K562 (cell line): Measurements from ENCODE around the gene SDSL. TPM values are rescaled to one million over a fixed set of nuclear protein-coding genes. Genes with fewer than 3 reads are reported as not detected.

Source experiments
- CEBPZ ChIP-seq: fragments of 150-350 bp; IDR thresholded peaks from 2 replicates; pipeline ENCODE4 v1.6.1; 2014; ENCODE audit warnings: low read depth, mild to moderate bottlenecking, low read length, borderline replicate concordance
- HDGF ChIP-seq: fragments of 450-650 bp; IDR thresholded peaks from 2 replicates; pipeline ENCODE4 v1.6.1; 2016
- ILK ChIP-seq: fragments of 450-650 bp; IDR thresholded peaks from 2 replicates; pipeline ENCODE4 v1.6.1; 2016; ENCODE audit warnings: missing genetic modification characterization, low read depth, mild to moderate bottlenecking, missing compliant biosample characterization, moderate library complexity, borderline replicate concordance
- JUN ChIP-seq, 2 experiments: sonication (generic) in 1 of 2; formaldehyde crosslinking in 1 of 2; IDR thresholded peaks; 2 replicates each; pipeline versions ENCODE4 v1.6.1 to v1.8.0; 2012 to 2022; ENCODE audit warnings: borderline replicate concordance in 2 of 2, mild to moderate bottlenecking in 2 of 2, improper control_type of control experiment in 1 of 2, low read depth in 1 of 2, low read length in 1 of 2, missing genetic modification reagents in 1 of 2
- JUND ChIP-seq, 2 experiments: IDR thresholded peaks; 2 replicates in 1 of 2; 3 replicates in 1 of 2; pipeline ENCODE4 v1.6.1; 2011; ENCODE audit warnings: borderline replicate concordance in 2 of 2, low read depth in 2 of 2, low read length in 2 of 2, improper control_type of control experiment in 1 of 2, missing biosample characterization in 1 of 2, missing genetic modification characterization in 1 of 2, missing genetic modification reagents in 1 of 2
- KLF1 ChIP-seq: fragments of 450-650 bp; IDR thresholded peaks from 2 replicates; pipeline ENCODE4 v1.6.1; 2016; ENCODE audit warnings: missing genetic modification characterization, missing compliant biosample characterization
- MAFF ChIP-seq: IDR thresholded peaks from 2 replicates; pipeline ENCODE4 v1.6.1; 2012; ENCODE audit warnings: low read length, improper control_type of control experiment
- POLR3A ChIP-seq: IDR thresholded peaks from 2 replicates; pipeline ENCODE4 v1.6.1; 2011; ENCODE audit warnings: borderline replicate concordance, mild to moderate bottlenecking, moderate library complexity; ENCODE audit not compliant: insufficient read length, insufficient read depth; ENCODE audit errors: extremely low read depth
- SNAPC5 ChIP-seq: fragments of 250-450 bp; sonication (Bioruptor Pico); IDR thresholded peaks from 2 replicates; pipeline ENCODE4 v1.8.0; 2021; ENCODE audit warnings: moderate library complexity, mild to moderate bottlenecking, inconsistent platforms
- SRSF9 ChIP-seq: fragments of 200-400 bp; formaldehyde crosslinking; IDR thresholded peaks from 2 replicates; pipeline ENCODE4 v1.6.1; 2017; ENCODE audit warnings: low read depth, low read length, borderline replicate concordance
- ZNF512 ChIP-seq: IDR thresholded peaks from 2 replicates; pipeline ENCODE4 v1.6.1; 2016; ENCODE audit warnings: missing genetic modification characterization, missing compliant biosample characterization
- ZNF695 ChIP-seq: fragments of 450-650 bp; formaldehyde crosslinking; IDR thresholded peaks from 2 replicates; pipeline ENCODE4 v1.4.0; 2020; ENCODE audit warnings: mild to moderate bottlenecking, moderate library complexity
- ZNF77 ChIP-seq: fragments of 250-450 bp; sonication (Bioruptor Pico); IDR thresholded peaks from 2 replicates; pipeline ENCODE4 v1.5.0; 2020
- ZSCAN32 ChIP-seq: fragments of 450-650 bp; formaldehyde crosslinking; IDR thresholded peaks from 2 replicates; pipeline ENCODE4 v1.4.0; 2020; ENCODE audit warnings: mild to moderate bottlenecking, moderate library complexity
- polyA plus RNA-seq, 8 experiments: library from polyadenylated mRNA; depleted of rRNA in 4 of 8; stranded (reverse) in 5 of 8; unstranded in 3 of 8; fragments of >200 nt; fragmentation: Nextera tagmentation in 2 of 8; fragmentation: Illumina TruSeq in 1 of 8; extraction: Ambion mirVana in 2 of 8; extraction: Trizol in 1 of 8; gene quantifications; 2 replicates each; pipeline versions ENCODE4 v1.2.1 to v1.2.3, GENCODE V29; 2011 to 2014; ENCODE audit warnings: inconsistent platforms in 1 of 8, missing spikeins in 1 of 8
- total RNA-seq, 7 experiments: library from RNA; depleted of rRNA in 6 of 7; stranded (reverse); fragments of >200 nt in 6 of 7; fragmentation: Illumina TruSeq in 2 of 7; extraction: Trizol in 2 of 7; gene quantifications; 2 replicates each; pipeline versions ENCODE4 v1.2.1 to v1.2.3, GENCODE V29; 2011 to 2021; ENCODE audit warnings: low replicate concordance in 1 of 7
- TF ChIP-seq, protein P1 (sequence below), 2 experiments: fragments of 450-650 bp in 1 of 2; sonication (generic) in 1 of 2; formaldehyde crosslinking; conservative IDR thresholded peaks; 2 replicates each; pipeline versions ENCODE4 v1.4.0 to v1.8.1; 2020 to 2022; ENCODE audit warnings: mild to moderate bottlenecking in 1 of 2, missing genetic modification reagents in 1 of 2
- TF ChIP-seq, protein P2 (sequence below): fragments of 250-450 bp; sonication (Bioruptor Pico); IDR thresholded peaks from 2 replicates; pipeline ENCODE4 v1.8.0; 2021; ENCODE audit warnings: borderline replicate concordance, mild to moderate bottlenecking, moderate library complexity; ENCODE audit not compliant: poor library complexity, severe bottlenecking
- TF ChIP-seq, protein P3 (sequence below): fragments of 450-650 bp; formaldehyde crosslinking; IDR thresholded peaks from 2 replicates; pipeline ENCODE4 v1.4.0; 2022; ENCODE audit warnings: missing genetic modification characterization

The SDSL gene
- total and polyA plus RNA-seq, 9 of the 15 experiments (the other 6 are each of a cell fraction or from before 2014, with no cell fraction given) = 0.31 to 11.0 (median 7.4) TPM

DNA sequence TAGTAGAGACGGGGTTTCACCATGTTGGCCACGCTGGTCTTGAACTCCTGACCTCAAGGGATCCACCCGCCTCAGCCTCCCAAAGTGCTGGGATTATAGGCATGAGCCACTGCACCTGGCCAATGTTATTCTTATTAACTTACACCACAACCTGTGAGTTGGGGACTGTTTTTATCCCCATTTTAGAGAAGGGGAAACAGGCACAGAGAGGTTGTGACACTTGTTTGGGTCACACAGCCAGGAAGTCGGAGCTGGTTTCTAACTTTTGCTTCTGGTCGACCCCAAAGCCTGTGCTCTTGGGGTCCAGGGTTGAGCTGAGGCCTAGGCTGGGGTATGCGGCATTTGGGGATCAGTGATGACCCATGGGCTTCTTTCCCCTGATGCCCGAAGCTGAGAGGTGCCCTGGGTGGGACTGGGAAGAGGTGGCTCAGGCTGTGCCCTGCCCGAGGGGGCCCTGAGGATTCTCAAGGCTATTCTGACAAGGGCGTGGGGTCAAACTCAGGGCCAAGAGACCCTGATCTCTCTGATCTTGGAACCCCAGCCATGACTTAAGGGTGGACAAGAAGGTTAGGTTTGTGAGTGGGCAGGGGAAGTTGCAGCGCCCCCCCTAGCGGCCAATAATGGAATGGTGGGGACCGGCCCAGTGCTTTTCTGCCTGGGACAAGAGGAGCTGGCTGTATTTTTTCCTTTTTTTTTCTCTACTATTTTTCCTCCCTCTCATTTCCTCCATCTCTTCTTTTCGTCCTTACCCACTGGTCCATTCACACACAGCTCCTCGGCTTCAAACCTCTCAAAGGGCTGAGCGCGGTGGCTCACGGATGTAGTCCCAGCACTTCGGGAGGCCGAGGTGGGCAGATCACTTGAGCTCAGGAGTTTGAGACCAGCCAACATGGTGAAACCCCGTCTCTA lies 3.0 kb downstream of the SDSL start (continued):
- 0 out of 2 replicates have a peak, but pooled peaks have one; percentile 11 for TF ChIP-seq JUND (IDR thresholded peaks at IDR 0.05; ENCODE audit: borderline replicate concordance, low read depth, low read length)
- no peak for TF ChIP-seq JUND (tag; IDR thresholded peaks at IDR 0.05; ENCODE audit: borderline replicate concordance, low read depth, low read length)
- no peak for TF ChIP-seq ILK (tag)
- no peak for TF ChIP-seq CEBPZ
- TF ChIP-seq, protein P1, sequence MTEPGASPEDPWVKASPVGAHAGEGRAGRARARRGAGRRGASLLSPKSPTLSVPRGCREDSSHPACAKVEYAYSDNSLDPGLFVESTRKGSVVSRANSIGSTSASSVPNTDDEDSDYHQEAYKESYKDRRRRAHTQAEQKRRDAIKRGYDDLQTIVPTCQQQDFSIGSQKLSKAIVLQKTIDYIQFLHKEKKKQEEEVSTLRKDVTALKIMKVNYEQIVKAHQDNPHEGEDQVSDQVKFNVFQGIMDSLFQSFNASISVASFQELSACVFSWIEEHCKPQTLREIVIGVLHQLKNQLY (CRISPR knock-in tag; conservative IDR thresholded peaks at IDR 0.05) = no peak
- TF ChIP-seq, protein P2, sequence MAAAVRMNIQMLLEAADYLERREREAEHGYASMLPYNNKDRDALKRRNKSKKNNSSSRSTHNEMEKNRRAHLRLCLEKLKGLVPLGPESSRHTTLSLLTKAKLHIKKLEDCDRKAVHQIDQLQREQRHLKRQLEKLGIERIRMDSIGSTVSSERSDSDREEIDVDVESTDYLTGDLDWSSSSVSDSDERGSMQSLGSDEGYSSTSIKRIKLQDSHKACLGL (CRISPR knock-in tag) = no peak
- no peak for TF ChIP-seq ZNF77 (CRISPR knock-in tag)
- no peak for TF ChIP-seq MAFF
- TF ChIP-seq ZNF512 = no peak
- TF ChIP-seq SRSF9 = no peak
- TF ChIP-seq, protein P3, sequence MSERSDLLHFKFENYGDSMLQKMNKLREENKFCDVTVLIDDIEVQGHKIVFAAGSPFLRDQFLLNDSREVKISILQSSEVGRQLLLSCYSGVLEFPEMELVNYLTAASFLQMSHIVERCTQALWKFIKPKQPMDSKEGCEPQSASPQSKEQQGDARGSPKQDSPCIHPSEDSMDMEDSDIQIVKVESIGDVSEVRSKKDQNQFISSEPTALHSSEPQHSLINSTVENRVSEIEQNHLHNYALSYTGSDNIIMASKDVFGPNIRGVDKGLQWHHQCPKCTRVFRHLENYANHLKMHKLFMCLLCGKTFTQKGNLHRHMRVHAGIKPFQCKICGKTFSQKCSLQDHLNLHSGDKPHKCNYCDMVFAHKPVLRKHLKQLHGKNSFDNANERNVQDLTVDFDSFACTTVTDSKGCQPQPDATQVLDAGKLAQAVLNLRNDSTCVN (CRISPR knock-in tag) = no peak
- TF ChIP-seq ZNF695 (CRISPR knock-in tag) = no peak
- no peak for TF ChIP-seq KLF1 (tag)
- no peak for TF ChIP-seq JUN (IDR thresholded peaks at IDR 0.05; ENCODE audit: borderline replicate concordance, low read depth, low read length)
- no peak for TF ChIP-seq JUN (CRISPR knock-in tag; IDR thresholded peaks at IDR 0.05; ENCODE audit: borderline replicate concordance)
- TF ChIP-seq SNAPC5 (CRISPR knock-in tag) = no peak
- no peak for TF ChIP-seq POLR3A
- no peak for TF ChIP-seq ZSCAN32
- TF ChIP-seq HDGF = 0 out of 2 replicates have a peak, but pooled peaks have one; percentile 78
